ENCODE measurements around the gene ZNF91. TPM values are rescaled to one million over a fixed set of nuclear protein-coding genes. Genes with fewer than 3 reads are reported as not detected.

Gene ZNF91
- total and polyA plus RNA-seq, 4 donors = 2.9 to 25.9 (median 14.2) TPM

DNA sequence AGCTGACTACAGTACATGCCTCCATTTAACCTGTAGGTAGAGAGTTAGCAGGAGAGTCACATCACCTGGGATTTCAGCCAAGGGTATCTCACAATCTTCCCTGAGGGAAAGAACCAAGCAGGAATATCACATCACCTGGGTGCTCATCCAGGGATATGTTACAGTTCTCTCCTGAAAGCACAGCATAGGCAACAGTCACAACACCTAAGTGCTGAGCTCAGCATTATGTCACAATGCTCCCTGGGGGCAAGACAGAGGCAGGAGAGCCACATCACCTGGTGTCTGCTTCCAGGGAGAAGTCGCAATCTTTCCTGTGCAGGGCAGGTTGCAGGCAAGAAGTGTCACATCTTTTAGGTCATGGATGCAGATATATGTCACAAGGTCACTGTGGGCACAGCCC is 9.4 kb upstream of the ZNF91 start:
- TF ChIP-seq GABPA (IDR thresholded peaks at IDR 0.05 in 1 of 2, conservative IDR thresholded peaks at IDR 0.05 in 1 of 2) (no peak), ATF3 (IDR thresholded peaks at IDR 0.05) (no peak), TAF1 (conservative IDR thresholded peaks at IDR 0.05) (no peak), FOXA1 (IDR thresholded peaks at IDR 0.05) (no peak), SP1 (IDR thresholded peaks at IDR 0.05) (no peak), EGR1 (IDR thresholded peaks at IDR 0.05; ENCODE audit: low read depth in 2 of 2) (no peak), ZBTB33 (IDR thresholded peaks at IDR 0.05) (no peak), RAD21 (IDR thresholded peaks at IDR 0.05) (no peak)
- TF ChIP-seq, protein P1, sequence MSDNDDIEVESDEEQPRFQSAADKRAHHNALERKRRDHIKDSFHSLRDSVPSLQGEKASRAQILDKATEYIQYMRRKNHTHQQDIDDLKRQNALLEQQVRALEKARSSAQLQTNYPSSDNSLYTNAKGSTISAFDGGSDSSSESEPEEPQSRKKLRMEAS (IDR thresholded peaks at IDR 0.05) = no peak
- WGBS = 95% methylated on average over 1 of the region's 1 CpG
- no peak overlapping the region for H3K9ac ChIP-seq (ENCODE audit: low read depth in 1 of 2, low read length in 2 of 2)
- H3K27me3 ChIP-seq (ENCODE audit: control insufficient read depth in 4 of 4, insufficient read depth in 4 of 4, low read length in 3 of 4) = no peaks in the 10 kb centered on the region
- H3K4me3 ChIP-seq (ENCODE audit: low read depth in 1 of 3, low read length in 3 of 3) = no peak overlapping the region
- no peak for DNase-seq (ENCODE audit: low spot score)
- H3K4me1 ChIP-seq (ENCODE audit: control insufficient read depth in 4 of 4, insufficient read depth in 4 of 4, low read length in 3 of 4) = no peaks in the 10 kb centered on the region
- H3K27ac ChIP-seq (ENCODE audit: low read depth in 1 of 2, low read length in 2 of 2) = no peak overlapping the region
- no peaks in the 10 kb centered on the region for H3K36me3 ChIP-seq (ENCODE audit: control insufficient read depth in 4 of 4, insufficient read depth in 3 of 4, low read depth in 1 of 4, low read length in 3 of 4)
- peaks cover 2 to 20% (median 3%) of the 10 kb centered on the region in 4 donors for H3K9me3 ChIP-seq (ENCODE audit: control insufficient read depth in 4 of 4, low read length in 3 of 4)

DNA sequence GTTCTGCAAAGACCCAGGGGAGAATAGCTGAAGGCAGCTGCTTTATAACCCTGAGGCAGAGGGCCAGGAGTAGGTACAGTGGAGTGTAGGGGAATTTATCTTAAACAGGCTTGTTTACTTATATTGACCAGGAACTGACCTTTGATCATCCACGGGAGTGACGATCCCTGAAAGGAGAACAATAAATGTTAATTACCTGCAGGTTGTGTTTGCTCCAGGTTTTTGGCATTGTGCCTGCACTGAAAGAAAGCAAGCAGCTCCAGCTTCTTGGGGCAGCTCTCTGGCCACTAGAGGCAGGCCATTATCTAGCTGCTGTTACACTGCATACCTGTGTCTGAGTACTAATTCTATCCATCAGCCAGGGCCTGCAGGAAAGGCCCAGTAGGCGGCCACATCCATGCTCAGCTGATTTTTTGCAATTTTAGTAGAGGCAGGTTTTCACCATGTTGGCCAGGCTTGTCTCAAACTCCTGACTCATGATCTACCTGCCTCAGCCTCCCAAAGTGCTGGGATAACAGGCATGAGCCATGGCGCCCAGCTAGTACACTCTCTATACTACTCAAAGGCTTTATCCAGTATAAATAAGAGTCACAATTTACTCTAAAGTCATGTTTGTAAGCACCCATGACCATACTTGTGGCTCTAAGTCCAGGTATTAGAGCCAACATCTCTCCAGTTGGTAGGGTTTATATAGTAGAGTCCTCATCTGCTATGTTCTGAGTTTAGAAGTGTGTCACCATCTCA is 8.5 kb upstream of the ZNF91 start:
- H3K36me3 ChIP-seq (ENCODE audit: control insufficient read depth in 4 of 4, insufficient read depth in 3 of 4, low read depth in 1 of 4, low read length in 3 of 4) = no peaks in the 10 kb centered on the region
- H3K4me3 ChIP-seq (ENCODE audit: low read depth in 1 of 3, low read length in 3 of 3) = no peak overlapping the region
- H3K27ac ChIP-seq (ENCODE audit: low read depth in 1 of 2, low read length in 2 of 2) = no peak overlapping the region
- WGBS = 61% methylated on average over 4 of the region's 4 CpGs
- DNase-seq (ENCODE audit: low spot score) = no peak
- no peak overlapping the region for H3K9ac ChIP-seq (ENCODE audit: low read depth in 1 of 2, low read length in 2 of 2)
- peaks cover 2 to 17% (median 4%) of the 10 kb centered on the region in 4 donors for H3K9me3 ChIP-seq (ENCODE audit: control insufficient read depth in 4 of 4, low read length in 3 of 4)
- TF ChIP-seq SP1 (IDR thresholded peaks at IDR 0.05) = peak; percentile 40
- TF ChIP-seq CTCF (IDR thresholded peaks at IDR 0.05; ENCODE audit: low read depth, low read length, missing input control) = peak; percentile 9
- TF ChIP-seq FOXA1 (IDR thresholded peaks at IDR 0.05) = no peak
- TF ChIP-seq HNF4A (conservative IDR thresholded peaks at IDR 0.05) = peak in 1 of 2 donors; percentile 50
- peak in 1 of 2 donors; percentile 32 for TF ChIP-seq RAD21 (IDR thresholded peaks at IDR 0.05)
- no peak for TF ChIP-seq RXRA (IDR thresholded peaks at IDR 0.05)
- no peaks in the 10 kb centered on the region for H3K27me3 ChIP-seq (ENCODE audit: control insufficient read depth in 4 of 4, insufficient read depth in 4 of 4, low read length in 3 of 4)
- H3K4me1 ChIP-seq (ENCODE audit: control insufficient read depth in 4 of 4, insufficient read depth in 4 of 4, low read length in 3 of 4) = no peaks in the 10 kb centered on the region

DNA sequence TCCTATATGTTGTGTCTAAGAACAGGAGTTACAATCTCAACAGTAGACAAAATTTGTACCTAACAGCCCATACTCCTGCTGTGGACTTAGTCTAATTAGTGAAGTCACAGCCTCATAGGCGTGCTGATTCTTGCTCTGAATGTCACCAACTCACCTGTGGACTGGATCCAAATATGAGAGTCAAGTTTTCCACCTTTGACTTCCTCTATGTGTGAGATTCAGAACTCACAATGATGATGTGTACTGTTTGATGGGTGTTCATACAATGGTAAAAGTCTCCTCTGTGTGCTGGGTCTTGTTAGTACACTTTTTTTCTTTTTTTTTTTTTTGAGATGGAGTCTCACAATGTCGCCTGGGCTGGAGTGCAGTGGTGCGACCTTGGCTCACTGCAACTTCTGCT is 7.8 kb upstream of the ZNF91 start:
- H3K4me1 ChIP-seq (ENCODE audit: control insufficient read depth in 4 of 4, insufficient read depth in 4 of 4, low read length in 3 of 4) = no peaks in the 10 kb centered on the region
- H3K36me3 ChIP-seq (ENCODE audit: control insufficient read depth in 4 of 4, insufficient read depth in 3 of 4, low read depth in 1 of 4, low read length in 3 of 4) = no peaks in the 10 kb centered on the region
- H3K9me3 ChIP-seq (ENCODE audit: control insufficient read depth in 4 of 4, low read length in 3 of 4) = peaks cover 2 to 17% (median 4%) of the 10 kb centered on the region in 4 donors
- H3K27me3 ChIP-seq (ENCODE audit: control insufficient read depth in 4 of 4, insufficient read depth in 4 of 4, low read length in 3 of 4) = no peaks in the 10 kb centered on the region
- H3K4me3 ChIP-seq (ENCODE audit: low read depth in 1 of 3, low read length in 3 of 3) = no peak overlapping the region
- H3K27ac ChIP-seq (ENCODE audit: low read depth in 1 of 2, low read length in 2 of 2) = no peak overlapping the region
- no peak overlapping the region for H3K9ac ChIP-seq (ENCODE audit: low read depth in 1 of 2, low read length in 2 of 2)
- 59% methylated on average over 3 of the region's 3 CpGs for WGBS
- DNase-seq (ENCODE audit: low spot score) = no peak
- TF ChIP-seq YY1 (IDR thresholded peaks at IDR 0.05) (no peak), ATF3 (IDR thresholded peaks at IDR 0.05) (no peak), JUND (IDR thresholded peaks at IDR 0.05) (no peak), HNF4G (IDR thresholded peaks at IDR 0.05) (no peak), HNF4A (conservative IDR thresholded peaks at IDR 0.05) (no peak), CTCF (IDR thresholded peaks at IDR 0.05; ENCODE audit: low read depth, low read length, missing input control) (no peak), REST (IDR thresholded peaks at IDR 0.05) (no peak)
